GM18873 (cell line): Measurements from ENCODE around the gene DOCK4.

Experiments
- ATAC-seq: cut with Tn5 transposase; IDR thresholded peaks from one replicate; pipeline ENCODE4 v1.9.1; 2021; ENCODE audit warnings: mild to moderate bottlenecking, moderate library complexity, moderate number of reproducible peaks; ENCODE audit not compliant: unreplicated experiment, low FRiP score

DOCK4 gene

DNA sequence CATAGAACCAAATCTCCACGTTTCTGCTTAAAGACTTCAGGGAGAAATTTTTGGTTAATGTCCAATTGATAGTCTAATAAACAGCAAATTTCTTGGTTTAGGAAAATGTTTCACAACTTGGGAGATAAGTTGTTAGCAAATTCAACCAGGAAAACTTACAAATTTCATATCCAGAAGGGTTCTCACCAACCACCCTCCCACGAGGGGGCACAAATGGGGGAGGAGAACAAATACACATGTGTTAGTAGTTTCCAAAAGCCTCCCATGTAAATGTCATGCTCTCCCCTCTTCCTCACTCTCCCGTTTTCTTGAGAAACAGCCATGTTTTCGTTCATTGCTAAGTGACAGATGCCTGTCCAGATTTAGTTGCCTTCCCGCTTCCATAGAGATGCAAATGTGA is 10.5 kb downstream of the DOCK4 start:
- no peak for ATAC-seq

DNA sequence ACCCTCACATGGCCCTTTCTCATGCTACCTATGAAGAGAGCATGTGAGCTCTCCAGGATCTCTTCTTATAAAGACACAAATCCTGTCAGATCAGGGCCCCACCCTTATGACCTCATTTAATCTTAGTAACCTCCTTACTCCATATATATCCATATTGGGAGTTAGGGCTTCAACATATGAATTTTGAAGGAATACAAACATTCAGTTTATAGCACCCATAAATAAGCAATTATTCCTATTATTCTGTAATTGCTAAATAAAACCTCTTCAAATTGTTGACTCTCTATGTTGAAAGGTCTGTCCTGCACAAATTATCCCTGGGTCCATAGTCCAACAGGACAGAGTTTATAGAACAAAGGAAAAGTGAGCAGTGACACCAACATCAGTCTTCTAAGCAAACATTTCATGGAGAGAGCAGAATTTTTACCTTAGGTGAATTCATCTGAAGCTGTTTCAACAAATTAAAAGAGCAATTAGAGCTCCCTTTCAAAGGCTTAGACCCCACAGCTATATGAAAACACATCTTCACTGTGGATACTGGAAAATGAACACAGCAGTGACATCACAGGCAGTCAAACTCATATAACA is 12.2 kb downstream of the DOCK4 start:
- ATAC-seq: no peak

DNA sequence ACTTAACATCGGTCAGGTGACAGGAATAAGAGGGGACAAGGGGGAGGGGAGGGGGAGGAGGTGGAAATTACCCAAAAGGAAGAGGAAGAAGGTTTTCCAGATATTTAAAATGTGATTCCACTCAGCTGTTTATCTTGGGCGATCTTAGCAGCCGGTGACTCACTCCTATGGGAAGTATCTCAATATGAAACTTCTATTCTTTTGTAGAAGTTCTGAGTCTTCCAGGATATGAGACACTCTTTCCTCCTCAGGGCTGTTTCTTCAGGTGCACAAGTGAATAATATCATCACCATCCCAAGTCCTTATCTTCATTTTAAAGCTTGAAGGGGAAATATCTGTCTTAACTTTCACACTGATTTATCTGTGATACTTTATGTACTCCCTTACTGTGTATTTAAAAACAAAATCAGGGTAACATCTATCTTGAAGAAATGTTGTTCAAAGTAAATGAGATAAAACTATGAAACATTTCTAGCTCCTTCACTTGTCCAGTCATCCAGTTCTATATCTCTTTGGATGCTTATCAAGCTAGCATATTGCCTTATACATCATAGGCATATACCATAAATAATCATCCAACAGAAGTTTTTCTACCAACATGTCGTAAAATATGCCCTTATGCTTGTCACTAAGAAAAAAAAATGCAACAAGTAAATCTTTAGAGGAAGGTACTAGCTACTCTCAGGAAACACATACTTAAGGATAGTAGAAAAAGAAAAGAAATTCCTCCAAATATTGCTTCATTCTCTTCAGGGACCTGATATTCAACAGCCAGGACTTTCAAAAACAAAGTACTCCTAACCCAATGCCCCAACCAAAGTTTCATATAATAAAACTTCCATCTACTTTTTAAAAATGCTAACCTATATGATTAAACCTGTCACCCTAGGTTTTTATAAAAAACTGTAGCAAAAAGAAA is 13.7 kb downstream of the DOCK4 start:
- no peak for ATAC-seq

DNA sequence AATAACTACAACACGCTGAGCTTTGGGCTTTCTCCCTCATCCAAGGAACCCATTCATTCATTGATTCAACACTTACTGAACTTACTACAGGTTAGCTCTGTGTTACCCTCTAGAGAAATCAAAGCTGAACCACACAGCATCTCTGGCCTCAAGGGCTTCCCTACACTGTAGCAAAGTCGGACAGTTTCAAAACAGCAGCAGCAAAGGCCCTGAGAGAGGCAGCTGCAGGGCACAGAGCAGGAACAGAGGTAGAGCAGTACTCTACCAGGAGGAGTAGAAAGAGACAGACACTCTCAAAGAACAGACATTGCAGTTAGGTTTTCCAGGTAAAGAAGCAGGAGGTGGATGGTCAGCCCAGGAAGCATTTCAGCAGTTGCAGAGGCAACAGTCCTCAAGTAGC is 16.1 kb downstream of the DOCK4 start:
- no peak for ATAC-seq

DNA sequence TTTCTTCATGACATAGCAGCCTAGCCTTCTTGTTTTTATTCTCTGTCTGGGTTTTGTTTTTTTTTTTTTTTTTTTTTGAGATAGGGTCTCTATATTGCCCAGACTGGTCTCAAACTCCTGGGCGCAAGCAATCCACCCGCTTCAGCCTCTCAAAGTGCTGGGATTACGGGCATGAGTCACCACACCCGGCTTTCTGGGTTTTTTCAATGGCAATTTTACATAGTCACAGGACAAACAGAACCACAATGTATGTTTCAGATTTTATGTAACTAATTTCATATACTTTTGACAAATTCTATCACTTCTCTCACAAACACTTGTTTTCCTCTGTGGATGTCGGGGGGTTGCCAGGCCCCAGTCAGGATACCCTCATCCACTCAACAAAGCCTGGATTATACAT is 16.5 kb downstream of the DOCK4 start:
- no peak for ATAC-seq

DNA sequence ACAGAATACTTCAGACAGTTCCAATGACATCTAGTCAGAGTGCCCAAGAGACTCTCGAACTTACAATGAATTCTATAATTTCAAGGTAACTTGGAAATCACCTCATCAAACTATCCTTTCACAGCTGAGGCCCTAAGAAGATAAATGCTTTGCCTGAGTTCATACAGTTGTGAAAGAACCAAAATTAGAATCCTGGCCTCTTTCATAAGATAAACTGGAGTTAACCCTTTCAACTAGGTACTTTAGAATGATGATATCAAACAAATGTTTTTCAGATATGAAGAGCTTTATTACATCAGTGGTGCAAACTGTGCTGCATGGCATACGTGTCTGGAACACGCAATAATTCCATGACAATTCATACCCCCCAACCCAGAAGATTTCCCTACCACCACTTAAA is 17.9 kb downstream of the DOCK4 start:
- ATAC-seq: no peak

DNA sequence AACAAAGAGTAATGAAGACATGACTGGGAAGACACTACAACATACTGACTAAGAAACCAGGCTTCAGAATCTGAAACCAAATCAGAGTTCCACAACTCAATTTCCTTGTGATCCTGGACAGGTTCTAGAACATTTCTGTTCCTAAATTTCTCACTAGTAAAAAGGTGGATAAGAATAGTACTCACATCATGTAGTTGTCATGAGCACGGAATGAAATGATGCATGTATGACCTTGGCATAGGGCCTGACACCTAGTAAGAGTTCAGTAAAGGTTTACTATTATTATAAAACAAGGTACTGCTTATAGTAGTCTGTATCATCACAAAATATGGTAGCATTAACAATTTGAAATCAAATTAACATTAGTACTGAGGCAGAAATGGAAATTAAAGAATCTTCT is 19.9 kb downstream of the DOCK4 start:
- no peak for ATAC-seq

DNA sequence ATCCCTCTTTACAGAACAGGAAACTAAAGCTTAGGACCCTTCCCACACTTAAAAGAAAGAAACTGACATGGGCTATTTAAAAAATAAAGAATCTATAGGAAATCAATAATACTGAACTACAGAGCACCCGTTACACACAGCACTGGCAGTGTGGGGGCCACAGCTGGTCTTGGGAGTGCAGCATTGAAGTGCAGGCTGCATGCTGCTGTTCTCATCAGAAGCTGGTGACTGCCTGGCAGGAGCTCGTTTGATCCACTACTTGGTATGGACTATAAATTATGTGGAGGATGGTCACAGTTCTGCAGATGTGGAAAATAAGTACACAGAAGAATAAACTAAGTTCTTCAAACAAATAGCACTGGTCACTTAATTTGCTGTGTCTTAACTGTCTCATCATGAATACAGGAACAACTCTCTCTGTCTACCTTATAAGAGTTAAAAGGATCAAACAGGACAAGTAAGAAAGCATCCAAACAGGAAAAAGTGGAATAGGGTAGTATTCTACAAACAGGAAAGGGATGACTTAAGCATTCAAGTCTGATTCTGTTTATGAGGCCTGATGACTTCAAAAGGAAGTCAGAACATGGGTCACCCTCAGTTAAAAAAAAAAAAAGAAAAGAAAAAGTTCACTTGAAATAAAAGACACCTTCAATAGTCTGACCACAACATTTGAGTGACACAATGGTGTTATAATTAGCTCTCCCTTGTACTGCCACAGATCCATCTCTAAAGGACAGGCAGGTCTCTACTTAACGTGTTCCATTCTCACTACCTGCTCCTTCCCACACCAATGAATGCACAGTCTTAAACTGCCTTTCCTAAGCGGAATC is 21.0 kb downstream of the DOCK4 start:
- ATAC-seq: no peak

DNA sequence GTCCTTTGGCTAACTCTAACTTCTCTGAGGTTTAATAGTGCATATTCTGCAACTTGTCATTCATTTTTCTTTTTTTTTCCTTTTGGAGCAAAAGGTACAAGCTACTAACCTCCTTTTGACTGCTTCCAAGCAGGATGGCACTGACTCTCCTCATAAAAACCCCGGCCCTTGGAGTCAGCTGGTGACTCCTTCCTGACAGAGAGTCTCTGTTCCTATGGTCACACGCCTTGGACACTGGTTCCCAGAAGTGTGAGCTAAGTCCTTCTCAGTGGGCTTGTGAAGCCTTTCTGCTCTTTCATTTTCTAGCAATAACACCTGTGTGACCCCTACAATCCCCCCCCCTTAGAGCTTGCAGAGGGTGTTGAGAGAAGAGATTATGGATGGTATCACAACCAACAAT is 21.7 kb downstream of the DOCK4 start:
- no peak for ATAC-seq

DNA sequence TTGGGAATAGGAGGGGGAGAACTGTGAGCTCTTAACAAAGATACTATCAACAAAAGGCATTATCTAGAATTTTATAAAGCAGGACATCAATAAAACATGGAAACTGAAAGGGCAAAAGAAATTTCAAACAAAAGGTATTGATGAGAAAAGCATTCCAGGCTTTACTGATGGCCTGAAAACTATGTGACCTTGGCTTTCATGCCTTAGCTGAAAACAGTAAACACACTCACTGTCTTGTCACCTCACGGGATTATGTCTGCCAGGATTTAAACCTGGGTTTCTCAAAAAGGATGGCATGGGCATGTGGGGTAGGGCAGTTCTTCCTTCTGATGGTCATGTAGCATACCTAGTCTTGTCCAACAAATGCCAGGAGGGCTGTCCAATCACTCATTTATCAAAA is 22.9 kb downstream of the DOCK4 start:
- no peak for ATAC-seq

DNA sequence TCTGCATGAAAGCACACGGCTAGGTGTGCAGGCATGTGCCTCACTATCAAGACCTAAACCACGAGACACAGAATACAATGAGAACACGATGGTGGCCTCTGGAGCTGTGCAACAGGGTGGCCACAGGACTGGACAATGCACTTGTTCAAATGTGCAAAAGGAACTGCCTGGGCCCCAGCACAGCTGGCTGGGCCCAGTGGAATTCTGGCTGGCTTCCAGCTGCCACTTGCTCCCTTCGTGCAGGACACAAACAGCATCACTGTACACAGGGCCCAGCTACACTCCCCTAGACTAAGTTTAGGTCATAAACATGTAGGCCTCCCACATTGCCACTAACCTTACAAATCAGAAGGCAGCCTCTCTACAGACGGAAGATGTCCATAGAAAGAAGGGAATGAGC is 23.4 kb downstream of the DOCK4 start:
- no peak for ATAC-seq

DNA sequence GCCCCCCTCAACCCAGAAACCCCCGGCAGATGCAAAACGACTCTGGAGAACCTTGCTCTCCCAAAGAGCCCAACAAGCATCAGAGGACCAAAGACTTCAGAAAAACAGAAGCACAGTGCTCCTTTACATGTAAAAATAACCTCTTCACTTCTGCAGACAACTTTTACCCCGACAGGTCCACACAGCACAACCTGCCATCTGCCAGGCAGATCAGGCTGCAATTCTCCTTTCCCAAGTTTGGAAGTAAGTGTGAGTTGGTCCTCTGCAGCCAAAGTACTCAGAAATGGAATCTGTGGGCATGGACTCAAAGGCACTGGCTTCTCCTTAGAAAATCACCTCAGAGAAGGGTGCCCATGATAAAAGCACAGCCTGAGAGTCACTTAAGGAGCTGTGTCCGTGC is 26.0 kb downstream of the DOCK4 start:
- ATAC-seq: no peak

DNA sequence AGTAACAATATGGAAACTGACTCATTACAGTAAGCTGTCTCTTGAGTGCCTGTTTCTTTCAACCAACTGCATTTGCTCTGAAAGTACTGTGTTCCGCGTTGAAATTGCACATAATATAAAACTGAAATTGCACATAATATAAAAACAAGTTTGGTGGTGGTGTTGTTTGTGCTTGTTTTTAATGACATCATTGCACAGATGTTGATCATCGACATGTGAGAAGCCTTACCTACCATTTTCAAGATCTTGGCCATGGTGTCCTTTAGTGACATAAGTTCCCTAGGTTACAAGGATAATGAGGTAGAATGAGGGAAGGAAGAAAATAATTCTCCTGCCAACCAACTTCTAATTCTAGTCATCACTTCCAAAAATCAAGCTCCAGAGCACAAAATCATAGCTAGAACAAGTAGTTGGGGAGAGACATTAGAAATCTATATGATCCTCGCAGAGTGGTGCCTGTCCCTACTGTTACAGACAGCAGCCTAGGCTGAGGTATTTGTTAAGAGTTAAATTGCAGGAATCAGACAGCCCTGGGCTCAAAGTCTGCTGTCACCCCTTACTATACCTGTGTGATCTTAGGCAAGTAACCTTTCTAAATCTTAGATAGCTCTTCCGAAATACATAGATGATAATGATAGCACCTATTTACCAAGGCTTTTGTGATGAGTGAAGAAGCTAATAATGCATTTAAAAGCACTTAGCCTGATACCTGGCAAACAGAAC is 29.3 kb downstream of the DOCK4 start:
- ATAC-seq: no peak

DNA sequence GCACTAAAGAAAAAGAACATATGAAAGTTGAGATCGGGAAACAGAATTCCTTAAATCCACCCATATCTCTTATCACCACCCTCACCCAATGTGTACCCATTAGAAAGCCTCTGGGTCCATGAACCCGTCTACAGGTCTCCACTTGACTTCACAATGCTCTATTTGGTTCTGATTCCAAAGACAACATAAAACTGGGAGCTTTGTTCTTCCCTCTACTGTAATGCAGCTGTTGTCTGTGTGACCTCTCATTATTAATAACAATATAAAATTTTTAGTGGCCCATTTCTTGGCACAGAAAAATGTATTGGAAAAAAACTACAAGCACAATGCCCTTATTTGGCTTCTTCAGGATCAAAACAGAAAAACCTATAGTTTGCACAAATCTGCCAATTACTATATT is 30.0 kb downstream of the DOCK4 start:
- no peak for ATAC-seq

DNA sequence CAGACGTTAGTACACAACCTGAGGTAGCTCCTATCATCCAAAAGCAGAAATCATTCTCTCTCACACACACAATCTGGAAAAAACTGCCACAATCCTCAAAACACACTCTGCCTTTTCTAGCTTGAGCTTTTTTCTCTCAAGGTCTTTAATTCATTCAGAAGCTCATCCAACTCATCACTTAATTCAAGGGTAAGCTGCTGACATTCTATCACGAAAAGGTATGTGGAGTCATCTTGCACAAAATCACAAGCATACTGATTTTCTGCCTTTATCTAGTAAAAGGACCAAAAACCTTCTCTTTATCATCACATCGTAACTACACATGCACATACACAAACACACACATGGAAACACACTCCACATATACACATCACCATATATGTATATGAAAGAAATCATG is 32.0 kb downstream of the DOCK4 start:
- ATAC-seq: no peak

DNA sequence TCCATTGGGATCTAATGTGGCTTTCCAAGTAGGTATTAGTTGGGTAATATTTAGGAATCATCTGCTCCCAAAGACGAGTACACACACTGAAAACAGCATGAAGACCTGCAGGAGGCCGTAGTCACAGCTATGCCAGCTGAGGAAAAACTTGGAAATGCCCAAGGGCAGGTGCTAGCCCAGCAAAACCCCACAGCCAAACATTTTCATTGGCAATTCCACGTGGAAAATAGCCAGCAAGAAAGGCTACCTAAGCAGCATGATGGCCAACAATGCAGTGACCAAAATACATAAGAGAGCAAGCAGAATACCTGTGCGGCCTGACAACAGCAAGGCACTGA is 32.7 kb downstream of the DOCK4 start:
- ATAC-seq: no peak

DNA sequence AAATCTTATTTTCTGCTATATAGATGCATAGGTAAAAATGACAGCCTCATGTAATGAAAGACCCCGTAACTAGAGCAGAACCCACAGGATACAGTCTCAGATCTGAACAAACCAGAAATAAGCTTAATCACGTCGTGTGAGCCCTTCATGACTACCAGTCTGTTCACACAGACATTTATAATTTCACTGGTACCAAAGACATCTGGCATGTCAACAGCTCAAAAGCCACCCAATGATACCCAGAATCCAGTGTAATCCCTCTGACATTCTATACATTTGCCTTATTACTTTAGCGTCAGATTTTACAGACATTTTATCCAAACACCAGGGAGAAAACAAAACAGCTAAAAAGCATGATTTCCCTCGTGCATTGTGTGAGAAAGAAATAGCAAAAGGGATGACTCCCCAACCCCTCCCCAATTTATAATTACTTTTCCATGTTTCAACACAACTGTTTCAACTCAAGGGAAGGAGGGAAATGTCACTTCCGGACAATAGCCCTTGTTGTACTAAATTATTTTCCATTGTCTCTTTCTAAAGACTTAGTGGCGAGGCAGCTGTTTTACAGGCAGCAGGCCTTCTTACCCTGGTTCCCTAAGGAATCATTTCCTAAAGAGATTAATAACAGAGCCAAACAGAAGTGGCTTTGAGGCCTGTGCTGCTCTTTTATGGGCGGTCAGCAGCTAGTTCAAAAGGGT is 33.2 kb downstream of the DOCK4 start:
- ATAC-seq: no peak

DNA sequence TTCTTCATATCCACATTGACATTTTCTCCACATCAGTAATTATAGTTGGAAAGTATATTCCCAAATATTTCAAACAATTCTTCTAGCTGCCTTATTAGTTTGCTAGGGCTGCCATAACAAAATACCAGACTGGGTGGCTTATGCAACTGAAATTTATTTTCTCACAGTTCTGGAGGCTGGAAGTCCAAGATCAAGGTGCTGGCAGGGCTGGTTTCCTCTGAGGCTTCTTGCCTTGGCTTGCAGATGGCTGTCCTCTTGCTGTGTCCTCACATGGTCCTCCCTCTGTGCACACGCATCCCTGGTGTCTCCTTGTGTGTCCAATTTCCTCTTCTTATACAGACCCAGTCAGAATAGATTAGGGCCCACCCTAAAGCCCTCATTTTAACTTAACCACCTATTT is 34.5 kb downstream of the DOCK4 start:
- no peak for ATAC-seq

DNA sequence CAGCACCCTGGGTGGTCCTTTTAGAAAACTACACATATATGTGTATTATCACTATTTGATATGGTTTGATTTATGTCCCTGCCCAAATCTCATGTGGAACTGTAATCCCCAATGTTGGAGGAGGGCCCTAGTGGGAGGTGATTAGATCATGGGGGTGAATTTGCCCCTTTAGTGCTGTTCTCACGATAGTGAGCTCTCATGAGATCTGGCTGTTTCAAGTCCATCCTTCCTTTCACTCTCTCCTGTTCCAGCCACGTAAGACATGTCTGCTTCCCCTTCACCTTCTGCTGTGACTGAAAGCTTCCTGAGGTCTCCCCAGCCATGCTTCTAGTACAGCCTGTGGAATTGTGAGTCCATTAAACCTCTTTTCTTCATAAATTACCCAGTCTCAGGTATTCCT is 37.3 kb downstream of the DOCK4 start:
- ATAC-seq: no peak

DNA sequence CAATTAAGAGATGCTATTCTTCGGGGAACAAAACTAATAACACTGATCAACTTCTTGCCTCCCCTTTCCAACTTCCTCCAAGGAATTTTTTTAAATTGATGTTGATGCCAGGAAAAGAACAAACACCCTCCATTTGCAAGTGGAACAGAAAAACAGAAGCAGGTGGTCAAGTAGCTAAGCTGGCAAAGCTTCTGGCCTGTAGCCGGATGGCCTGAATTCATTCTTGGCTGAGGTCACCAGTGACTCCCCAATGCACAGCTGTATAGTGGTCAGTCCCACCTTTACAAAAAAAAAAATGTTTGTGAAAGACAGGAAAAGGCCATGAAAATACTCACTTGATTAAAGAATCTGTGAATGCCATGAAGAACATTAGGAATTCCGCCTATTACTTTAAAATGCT is 39.1 kb downstream of the DOCK4 start:
- ATAC-seq: no peak
